Kidney epithelial cell (primary cell): ENCODE data around the gene DUSP6. TPM values are rescaled to one million over a fixed set of nuclear protein-coding genes. Genes with fewer than 3 reads are reported as not detected.

ENCODE experiments used
- DNase-seq: peaks from one replicate; pipeline ENCODE4 v3.0.0-alpha.2; 2010; ENCODE audit warnings: low read depth
- H3K27me3 ChIP-seq: 2 replicates; pipeline ENCODE4 v1.6.0; 2011; ENCODE audit warnings: low read length; ENCODE audit not compliant: control insufficient read depth, insufficient read depth
- H3K36me3 ChIP-seq: 2 replicates; pipeline ENCODE4 v1.5.1; 2011; ENCODE audit warnings: low read length; ENCODE audit not compliant: control insufficient read depth, insufficient read depth
- H3K4me3 ChIP-seq: 2 replicates; pipeline ENCODE4 v1.5.1; 2011; ENCODE audit warnings: low read depth, mild to moderate bottlenecking, control low read depth, low read length
- CTCF ChIP-seq: IDR thresholded peaks from 2 replicates; pipeline ENCODE4 v1.5.1; 2011; ENCODE audit warnings: mild to moderate bottlenecking, moderate library complexity, low read length, control low read depth, inconsistent platforms; ENCODE audit not compliant: insufficient read depth, poor library complexity, severe bottlenecking
- total RNA-seq: library from RNA; depleted of rRNA; stranded (reverse); fragments of >200 nt; gene quantifications from 2 replicates; pipeline ENCODE4 v1.2.3, GENCODE V29; 2015

Gene DUSP6
- total RNA-seq, 1 donor from 2014 or later, result 43.1 TPM

GRCh38 chr12:89326239-89327040, 25.9 kb downstream of the DUSP6 start:
- H3K27me3 ChIP-seq, result no peaks in the 10 kb centered on the region
- no peak for TF ChIP-seq CTCF
- H3K4me3 ChIP-seq, result no peak overlapping the region
- no peak for DNase-seq
- no peaks in the 10 kb centered on the region for H3K36me3 ChIP-seq

GRCh38 chr12:89325495-89325894, 26.8 kb downstream of the DUSP6 start:
- no peak for DNase-seq
- no peak for TF ChIP-seq CTCF
- no peaks in the 10 kb centered on the region for H3K36me3 ChIP-seq
- H3K27me3 ChIP-seq, result no peaks in the 10 kb centered on the region
- H3K4me3 ChIP-seq, result no peak overlapping the region

- no peak for TF ChIP-seq CTCF
- Histone ChIP-seq H3K4me3 (no peak overlapping the region), H3K27me3 (no peaks in the 10 kb centered on the region), H3K36me3 (no peaks in the 10 kb centered on the region)
- DNase-seq, result no peak
These were observed 27.9 kb downstream of the DUSP6 start for GRCh38 chr12:89324437-89324836.

GRCh38 chr12:89323568-89324218, 28.6 kb downstream of the DUSP6 start:
- DNase-seq, result no peak
- TF ChIP-seq CTCF, result no peak
- Histone ChIP-seq H3K27me3 (no peaks in the 10 kb centered on the region), H3K36me3 (no peaks in the 10 kb centered on the region), H3K4me3 (no peak overlapping the region)

GRCh38 chr12:89320735-89321134, 31.6 kb downstream of the DUSP6 start:
- no peak for TF ChIP-seq CTCF
- Histone ChIP-seq H3K4me3 (no peak overlapping the region), H3K36me3 (no peaks in the 10 kb centered on the region), H3K27me3 (no peaks in the 10 kb centered on the region)
- DNase-seq, result no peak

GRCh38 chr12:89319606-89320005, 32.7 kb downstream of the DUSP6 start:
- no peak overlapping the region for H3K4me3 ChIP-seq
- H3K27me3 ChIP-seq, result no peaks in the 10 kb centered on the region
- DNase-seq, result no peak
- H3K36me3 ChIP-seq, result no peaks in the 10 kb centered on the region
- no peak for TF ChIP-seq CTCF
